ENCODE measurements around the gene A1CF. TPM values are rescaled to one million over a fixed set of nuclear protein-coding genes. Genes with fewer than 3 reads are reported as not detected.
A peak's percentile ranks its signal among the peaks of the same experiment; 100 is the strongest.

A1CF gene
- total RNA-seq, 1 experiment from 2014 or later, result not detected

DNA sequence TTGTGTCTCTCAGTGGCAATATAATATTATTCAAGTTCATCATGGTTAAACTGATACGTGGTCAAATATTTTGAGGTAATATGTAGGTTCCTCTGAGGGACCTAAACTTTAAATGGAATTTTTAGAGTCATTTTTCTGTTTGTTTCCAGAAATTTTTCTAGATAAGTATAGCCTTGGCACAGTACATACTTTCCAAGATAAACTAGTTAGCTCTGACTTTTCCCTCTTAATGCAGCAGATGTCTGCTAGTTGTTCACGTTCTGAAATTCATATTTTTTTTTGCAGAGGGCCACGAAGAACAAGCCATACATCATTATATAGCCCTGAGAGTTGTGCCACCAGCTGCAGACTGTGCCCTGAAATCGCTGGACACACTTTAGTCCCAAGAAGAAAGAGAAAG, 61.6 kb downstream of the A1CF start:
- CTCF ChIA-PET, result no interaction called here

DNA sequence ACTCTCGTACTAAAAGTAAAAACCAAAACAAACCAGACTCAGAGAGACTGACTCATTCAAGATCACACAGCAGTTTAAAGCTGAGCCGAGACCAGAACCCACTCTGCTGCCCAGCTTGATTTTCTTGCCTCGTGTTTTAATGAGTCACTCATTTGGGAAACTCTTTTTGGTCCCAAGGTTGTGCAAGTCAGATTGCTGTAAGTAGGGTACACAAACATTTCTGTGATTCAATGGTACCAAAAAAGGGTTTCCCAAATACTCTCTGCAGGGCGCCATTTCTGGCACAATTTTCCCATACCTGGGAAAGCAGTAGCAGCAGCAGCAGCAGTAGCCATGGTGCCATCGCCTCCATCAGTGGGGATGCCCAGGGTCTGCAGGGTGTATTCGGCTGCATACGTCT, 75.8 kb downstream of the A1CF start:
- Mint-ChIP-seq H3K4me1 (ENCODE audit: low read depth, unreplicated experiment) (peaks cover 14% of the 10 kb centered on the region), H3K36me3 (ENCODE audit: insufficient read depth, unreplicated experiment) (no peaks in the 10 kb centered on the region), H3K9me3 (ENCODE audit: low read depth, unreplicated experiment) (no peaks in the 10 kb centered on the region), H3K4me3 (ENCODE audit: low read depth, unreplicated experiment) (no peak overlapping the region), H3K27ac (ENCODE audit: unreplicated experiment) (no peak overlapping the region), H3K27me3 (ENCODE audit: unreplicated experiment) (no peaks in the 10 kb centered on the region)
- BruUV-seq (replicated peaks), result no TSS peak
- no peak for DNase-seq
- CTCF ChIA-PET, result no interaction called here
- intact Hi-C loops (cut with micrococcal nuclease; ENCODE audit: unreplicated experiment), result no loop called here
- TF ChIP-seq, protein P1, sequence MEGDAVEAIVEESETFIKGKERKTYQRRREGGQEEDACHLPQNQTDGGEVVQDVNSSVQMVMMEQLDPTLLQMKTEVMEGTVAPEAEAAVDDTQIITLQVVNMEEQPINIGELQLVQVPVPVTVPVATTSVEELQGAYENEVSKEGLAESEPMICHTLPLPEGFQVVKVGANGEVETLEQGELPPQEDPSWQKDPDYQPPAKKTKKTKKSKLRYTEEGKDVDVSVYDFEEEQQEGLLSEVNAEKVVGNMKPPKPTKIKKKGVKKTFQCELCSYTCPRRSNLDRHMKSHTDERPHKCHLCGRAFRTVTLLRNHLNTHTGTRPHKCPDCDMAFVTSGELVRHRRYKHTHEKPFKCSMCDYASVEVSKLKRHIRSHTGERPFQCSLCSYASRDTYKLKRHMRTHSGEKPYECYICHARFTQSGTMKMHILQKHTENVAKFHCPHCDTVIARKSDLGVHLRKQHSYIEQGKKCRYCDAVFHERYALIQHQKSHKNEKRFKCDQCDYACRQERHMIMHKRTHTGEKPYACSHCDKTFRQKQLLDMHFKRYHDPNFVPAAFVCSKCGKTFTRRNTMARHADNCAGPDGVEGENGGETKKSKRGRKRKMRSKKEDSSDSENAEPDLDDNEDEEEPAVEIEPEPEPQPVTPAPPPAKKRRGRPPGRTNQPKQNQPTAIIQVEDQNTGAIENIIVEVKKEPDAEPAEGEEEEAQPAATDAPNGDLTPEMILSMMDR (IDR thresholded peaks at IDR 0.05; ENCODE audit: unreplicated experiment), result no peak

More for the DNA sequence above, 61.6 kb downstream of the A1CF start:
- DNase-seq, result no peak
- Mint-ChIP-seq H3K27ac (ENCODE audit: unreplicated experiment) (no peak overlapping the region), H3K9me3 (ENCODE audit: low read depth, unreplicated experiment) (no peaks in the 10 kb centered on the region), H3K4me1 (ENCODE audit: low read depth, unreplicated experiment) (no peaks in the 10 kb centered on the region), H3K27me3 (ENCODE audit: unreplicated experiment) (no peaks in the 10 kb centered on the region), H3K36me3 (ENCODE audit: insufficient read depth, unreplicated experiment) (no peaks in the 10 kb centered on the region), H3K4me3 (ENCODE audit: low read depth, unreplicated experiment) (no peak overlapping the region)
- no TSS peak for BruUV-seq (replicated peaks)
- intact Hi-C loops (cut with micrococcal nuclease; ENCODE audit: unreplicated experiment), result no loop called here
- TF ChIP-seq, protein P1 (IDR thresholded peaks at IDR 0.05; ENCODE audit: unreplicated experiment), result no peak

DNA sequence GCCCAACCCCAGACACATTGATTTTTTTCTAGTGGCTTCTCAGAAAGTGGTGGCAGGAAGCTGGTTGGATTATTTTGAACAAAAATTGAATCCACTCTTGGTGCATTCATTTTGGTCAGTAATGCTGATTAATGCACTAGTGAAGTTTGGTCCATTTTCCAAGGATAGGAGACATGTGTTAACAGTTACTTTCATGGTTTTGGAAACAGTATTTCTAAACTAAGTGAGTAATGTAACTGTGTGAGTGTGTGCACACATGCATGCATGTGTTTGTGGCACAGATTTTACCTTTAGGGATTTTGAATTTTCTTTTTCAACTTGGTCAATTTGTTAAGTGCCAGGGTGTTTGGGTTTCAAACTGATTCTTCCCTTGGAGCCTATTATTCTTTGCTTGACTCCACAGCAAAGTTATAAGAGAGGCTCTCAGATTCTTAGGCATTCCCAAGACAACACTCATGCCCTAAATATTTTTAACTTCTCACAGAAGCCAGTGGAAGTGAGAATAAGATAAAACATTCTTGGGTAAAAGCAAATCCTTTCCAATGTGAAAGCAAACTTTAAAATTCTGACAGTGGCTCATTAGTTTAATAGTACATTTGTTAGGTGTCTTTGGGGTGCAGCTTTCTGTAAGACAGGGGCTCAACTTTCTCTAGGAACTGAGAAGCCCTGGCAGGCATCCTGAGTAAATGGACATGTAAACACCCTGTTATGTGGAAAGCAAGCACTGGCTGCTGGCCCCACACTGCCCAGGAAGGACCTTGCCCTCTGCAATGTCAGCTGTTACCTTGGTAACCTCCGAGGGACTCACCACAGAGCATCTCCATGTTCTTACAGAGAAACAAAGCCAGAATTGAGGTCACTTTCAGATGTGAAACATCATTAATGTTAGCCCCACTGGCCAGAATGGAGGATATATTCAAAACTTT, 77.3 kb downstream of the A1CF start:
- TF ChIP-seq, protein P1 (IDR thresholded peaks at IDR 0.05; ENCODE audit: unreplicated experiment), result no peak
- DNase-seq, result peak; percentile 15
- BruUV-seq (replicated peaks), result no TSS peak

DNA sequence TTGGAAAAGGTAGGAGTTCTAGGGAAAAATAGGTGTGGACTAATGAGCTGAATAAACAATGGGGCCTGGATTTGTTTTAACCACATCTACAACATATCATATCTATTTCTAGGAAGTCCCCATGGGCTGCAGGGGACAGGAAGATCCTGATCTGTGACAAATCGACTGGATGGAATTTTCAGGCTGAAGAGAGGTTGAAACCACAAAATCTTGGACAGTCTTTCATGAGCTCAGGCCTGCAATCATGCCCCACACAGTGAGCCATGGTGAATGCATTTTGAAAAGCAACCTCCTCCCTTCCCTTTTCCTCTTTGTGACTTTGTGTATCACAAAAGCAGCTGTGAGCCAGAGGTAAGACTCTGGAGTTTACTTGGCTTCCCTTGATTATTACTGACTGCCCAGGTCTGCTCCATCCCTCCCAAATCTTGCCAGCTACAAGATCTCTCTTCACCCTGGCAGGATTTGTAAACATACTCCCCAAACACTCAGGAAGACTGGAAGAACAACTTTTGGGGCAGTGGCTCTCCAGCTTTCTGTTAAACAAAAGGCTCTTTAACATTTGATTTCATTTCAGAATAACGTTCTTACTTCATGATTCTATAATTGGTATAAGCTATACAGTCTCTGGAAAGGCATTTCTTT, 79.3 kb downstream of the A1CF start:
- H3K9me3 Mint-ChIP-seq (ENCODE audit: low read depth, unreplicated experiment), result no peaks in the 10 kb centered on the region
- no peaks in the 10 kb centered on the region for H3K36me3 Mint-ChIP-seq (ENCODE audit: insufficient read depth, unreplicated experiment)
- CTCF ChIA-PET, result interaction anchor here (0.7 kb wide), 1 partner anchor 911 kb away, joined by 3 read pairs; no protein-coding TSS in a partner anchor
- DNase-seq, result no peak
- no peaks in the 10 kb centered on the region for H3K27me3 Mint-ChIP-seq (ENCODE audit: unreplicated experiment)
- BruUV-seq (replicated peaks), result no TSS peak
- no peak overlapping the region for H3K4me3 Mint-ChIP-seq (ENCODE audit: low read depth, unreplicated experiment)
- TF ChIP-seq, protein P1 (IDR thresholded peaks at IDR 0.05; ENCODE audit: unreplicated experiment), result no peak
- peaks cover 14% of the 10 kb centered on the region for H3K4me1 Mint-ChIP-seq (ENCODE audit: low read depth, unreplicated experiment)
- no peak overlapping the region for H3K27ac Mint-ChIP-seq (ENCODE audit: unreplicated experiment)
- intact Hi-C loops (cut with micrococcal nuclease; ENCODE audit: unreplicated experiment), result no loop called here

More for the DNA sequence above, 77.3 kb downstream of the A1CF start:
- no peak overlapping the region for H3K27ac Mint-ChIP-seq (ENCODE audit: unreplicated experiment)
- intact Hi-C loops (cut with micrococcal nuclease; ENCODE audit: unreplicated experiment), result no loop called here
- no peaks in the 10 kb centered on the region for H3K27me3 Mint-ChIP-seq (ENCODE audit: unreplicated experiment)
- peaks cover 14% of the 10 kb centered on the region for H3K4me1 Mint-ChIP-seq (ENCODE audit: low read depth, unreplicated experiment)
- CTCF ChIA-PET, result no interaction called here
- no peaks in the 10 kb centered on the region for H3K36me3 Mint-ChIP-seq (ENCODE audit: insufficient read depth, unreplicated experiment)
- H3K4me3 Mint-ChIP-seq (ENCODE audit: low read depth, unreplicated experiment), result no peak overlapping the region
- no peaks in the 10 kb centered on the region for H3K9me3 Mint-ChIP-seq (ENCODE audit: low read depth, unreplicated experiment)

All from Calu3 (cell line).